K562 (cell line): ENCODE measurements around the gene RPS6KA2. TPM values are rescaled to one million over a fixed set of nuclear protein-coding genes. Genes with fewer than 3 reads are reported as not detected.

Experiments
- ATAC-seq: fragments of 200-7000 bp; cut with Tn5 transposase; 3 replicates; pipeline ENCODE4 v1.9.1; 2020; ENCODE audit warnings: moderate library complexity
- BruUV-seq: library from RNA; stranded (reverse); fragments of 400-500 nt; replicated peaks from 2 replicates; lab custom pipeline; 2021; lab: Mats Ljungman, UMichigan
- CTCF ChIA-PET: fragments of 300-600 bp; formaldehyde crosslinking; extraction: SDS; loops from one replicate; lab custom pipeline; 2021; ENCODE audit warnings: low intra/inter-chr PET ratio; lab: Yijun Ruan, JAX
- POLR2A ChIA-PET: fragments of 300-600, 350-650 bp; sonication (Branson Sonifier 250); formaldehyde crosslinking; extraction: SDS; loops from one replicate; lab custom pipeline; 2021; ENCODE audit warnings: antibody characterized with exemption, inconsistent platforms; lab: Yijun Ruan, JAX
- DNase-seq, 4 experiments: peaks; one replicate each; pipeline versions ENCODE4 v3.0.0 to v3.0.0-alpha.2; 2011 to 2018; ENCODE audit warnings: low spot score in 3 of 4, mixed read lengths in 3 of 4; ENCODE audit errors: extremely low read depth in 1 of 4
- FAIRE-seq: peaks from 2 replicates; lab custom pipeline; 2011; peaks lifted over from hg19 to GRCh38; lab: Jason Lieb, UNC
- H2AFZ ChIP-seq: 2 replicates; pipeline ENCODE4 v1.6.0; 2011; ENCODE audit warnings: low read depth, low read length, control low read depth, inconsistent platforms
- H3K27ac ChIP-seq: fragments of 200-600 bp; 3 replicates; pipeline ENCODE4 v1.8.0; 2011; ENCODE audit warnings: low read depth, mild to moderate bottlenecking, control low read depth, inconsistent platforms, low read length, moderate library complexity, mixed read lengths; ENCODE audit errors: extremely low read depth
- H3K27me3 ChIP-seq, 2 experiments: fragments of 300-600 bp in 1 of 2; 2 replicates in 1 of 2; 3 replicates in 1 of 2; pipeline versions ENCODE4 v1.6.0 to v1.8.0; 2011; ENCODE audit warnings: inconsistent platforms in 2 of 2, low read length in 2 of 2, mild to moderate bottlenecking in 1 of 2, mixed read lengths in 1 of 2, moderate library complexity in 1 of 2; ENCODE audit not compliant: control insufficient read depth in 2 of 2, insufficient read depth in 2 of 2
- H3K36me3 ChIP-seq: fragments of 300-600 bp; 3 replicates; pipeline ENCODE4 v1.8.0; 2011; ENCODE audit warnings: mild to moderate bottlenecking, low read length, inconsistent platforms; ENCODE audit not compliant: control insufficient read depth, insufficient read depth
- H3K4me1 ChIP-seq, 2 experiments: fragments of 200-600 bp in 1 of 2; replicated peaks in 1 of 2; 2 replicates in 1 of 2; 3 replicates in 1 of 2; pipeline versions ENCODE4 v1.5.1 to v1.8.0; 2011; ENCODE audit warnings: inconsistent platforms in 2 of 2, low read length in 2 of 2, mild to moderate bottlenecking in 1 of 2, mixed read lengths in 1 of 2, moderate library complexity in 1 of 2; ENCODE audit not compliant: control insufficient read depth in 2 of 2, insufficient read depth in 2 of 2
- H3K4me2 ChIP-seq: 2 replicates; pipeline ENCODE4 v1.6.1; 2011; ENCODE audit warnings: low read length, control low read depth, inconsistent platforms, mixed read lengths; ENCODE audit not compliant: insufficient read depth
- H3K4me3 ChIP-seq: fragments of 200-600 bp; sonication (generic), shearing (Covaris generic); 2 replicates; pipeline ENCODE4 v1.5.1; 2016; ENCODE audit warnings: control low read depth, inconsistent platforms
- H3K79me2 ChIP-seq: fragments of 200-600 bp; 3 replicates; pipeline ENCODE4 v1.8.0; 2011; ENCODE audit warnings: low read length, inconsistent platforms; ENCODE audit not compliant: control insufficient read depth, insufficient read depth
- H3K9ac ChIP-seq, 2 experiments: 2 replicates each; pipeline versions ENCODE4 v1.6.0 to v1.6.1; 2011; ENCODE audit warnings: low read depth in 2 of 2, low read length in 2 of 2, control low read depth in 1 of 2, inconsistent platforms in 1 of 2, mild to moderate bottlenecking in 1 of 2, mixed read lengths in 1 of 2; ENCODE audit not compliant: insufficient read depth in 1 of 2
- H3K9me1 ChIP-seq: one replicate; pipeline ENCODE4 v1.6.0; 2011; ENCODE audit warnings: inconsistent platforms, mild to moderate bottlenecking, low read length, moderate library complexity; ENCODE audit not compliant: control insufficient read depth, insufficient read depth
- H3K9me3 ChIP-seq: replicated peaks from 2 replicates; pipeline ENCODE4 v1.5.1; 2011; ENCODE audit warnings: low read depth, low read length, inconsistent platforms; ENCODE audit not compliant: control insufficient read depth, insufficient read depth
- H4K20me1 ChIP-seq: replicated peaks from 2 replicates; pipeline ENCODE4 v1.6.1; 2011; ENCODE audit warnings: low read length, inconsistent platforms, mixed read lengths; ENCODE audit not compliant: control insufficient read depth, insufficient read depth
- BHLHE40 ChIP-seq: IDR thresholded peaks from 2 replicates; pipeline ENCODE4 v1.6.1; 2011; ENCODE audit warnings: low read length, improper control_type of control experiment
- CHD1 ChIP-seq: fragments of 200-600 bp; sonication (generic); IDR thresholded peaks from one replicate; pipeline ENCODE4 v1.6.1; 2012; ENCODE audit warnings: mild to moderate bottlenecking, moderate library complexity, low read length, inconsistent platforms
- FOS ChIP-seq: IDR thresholded peaks from 3 replicates; pipeline ENCODE4 v1.6.1; 2011; ENCODE audit not compliant: insufficient read length; ENCODE audit errors: extremely low read depth
- FOXA3 ChIP-seq, 2 experiments: fragments of 450-650 bp in 1 of 2; sonication (generic) in 1 of 2; formaldehyde crosslinking; IDR thresholded peaks in 1 of 2; conservative IDR thresholded peaks in 1 of 2; 2 replicates each; pipeline versions ENCODE4 v1.4.0 to v1.8.0; 2020 to 2022; ENCODE audit warnings: mild to moderate bottlenecking in 2 of 2, missing genetic modification reagents in 1 of 2
- GATA2 ChIP-seq: sonication (generic); formaldehyde crosslinking; IDR thresholded peaks from 2 replicates; pipeline ENCODE4 v1.4.0; 2020; ENCODE audit warnings: mild to moderate bottlenecking, missing genetic modification reagents
- HSF4 ChIP-seq: fragments of 250-450 bp; sonication (Bioruptor Pico); IDR thresholded peaks from 2 replicates; pipeline ENCODE4 v2.1.2; 2022; ENCODE audit warnings: mild to moderate bottlenecking, moderate library complexity, borderline replicate concordance
- NFATC3 ChIP-seq: fragments of 450-650 bp; IDR thresholded peaks from 2 replicates; pipeline ENCODE4 v1.6.1; 2017; ENCODE audit warnings: mild to moderate bottlenecking
- RBM15 ChIP-seq: fragments of 200-400 bp; formaldehyde crosslinking; IDR thresholded peaks from 2 replicates; pipeline ENCODE4 v1.6.1; 2018; ENCODE audit warnings: mild to moderate bottlenecking, low read length, moderate library complexity; ENCODE audit not compliant: insufficient read depth
- RCOR1 ChIP-seq, 2 experiments: IDR thresholded peaks; 2 replicates each; pipeline ENCODE4 v1.6.1; 2012; ENCODE audit warnings: low read depth in 2 of 2, low read length in 2 of 2, borderline replicate concordance in 1 of 2, improper control_type of control experiment in 1 of 2
- SMAD2 ChIP-seq: fragments of 150-350 bp; IDR thresholded peaks from 2 replicates; pipeline ENCODE4 v1.6.1; 2014; ENCODE audit warnings: low read depth, mild to moderate bottlenecking, low read length
- SMARCB1 ChIP-seq: IDR thresholded peaks from 2 replicates; pipeline ENCODE4 v1.6.1; 2011; ENCODE audit warnings: improper control_type of control experiment, low read depth; ENCODE audit not compliant: insufficient read length
- SMARCE1 ChIP-seq: fragments of 450-650 bp; IDR thresholded peaks from 2 replicates; pipeline ENCODE4 v1.7.1; 2016; ENCODE audit warnings: mild to moderate bottlenecking
- SOX6 ChIP-seq: fragments of 450-650 bp; IDR thresholded peaks from 2 replicates; pipeline ENCODE4 v1.6.1; 2014; ENCODE audit warnings: mild to moderate bottlenecking
- SUPT5H ChIP-seq: fragments of 450-650 bp; IDR thresholded peaks from 2 replicates; pipeline ENCODE4 v1.6.1; 2016
- TCF7L2 ChIP-seq: fragments of 150-350 bp; IDR thresholded peaks from 2 replicates; pipeline ENCODE4 v1.6.1; 2016; ENCODE audit warnings: low read depth, mild to moderate bottlenecking, low read length, moderate library complexity
- THRB ChIP-seq: fragments of 450-650 bp; formaldehyde crosslinking; conservative IDR thresholded peaks from 2 replicates; pipeline ENCODE4 v1.4.0; 2022; ENCODE audit warnings: mild to moderate bottlenecking, missing genetic modification characterization
- TSC22D4 ChIP-seq: fragments of 450-650 bp; IDR thresholded peaks from 2 replicates; pipeline ENCODE4 v1.6.1; 2016; ENCODE audit warnings: missing genetic modification characterization, missing biosample characterization, control low read depth
- U2AF1 ChIP-seq: fragments of 200-400 bp; formaldehyde crosslinking; optimal IDR thresholded peaks from 2 replicates; pipeline ENCODE3; 2017; ENCODE audit warnings: mild to moderate bottlenecking, low read depth, low read length, moderate library complexity
- ZNF41 ChIP-seq: fragments of 250-450 bp; sonication (Bioruptor Pico); conservative IDR thresholded peaks from 2 replicates; pipeline ENCODE4 v1.4.0; 2020; ENCODE audit warnings: mild to moderate bottlenecking
- ZZZ3 ChIP-seq: fragments of 450-650 bp; IDR thresholded peaks from 2 replicates; pipeline ENCODE4 v1.6.1; 2016; ENCODE audit warnings: antibody characterized with exemption, mild to moderate bottlenecking, moderate library complexity
- WGBS: fragments of 100-300 bp; shearing (Covaris generic); methylation state at CpG from one replicate; pipeline ENCODE4 v1.1.6; 2016; ENCODE audit warnings: low coverage, mixed read lengths; ENCODE audit not compliant: insufficient coverage; ENCODE audit errors: missing lambda C conversion rate; 5-methylcytosine and 5-hydroxymethylcytosine counted together
- in situ Hi-C: fragments of 300-500 bp; cut with MboI; formaldehyde crosslinking; loops from 4 replicates; pipeline ENCODE4 v1.15.0; 2018; ENCODE audit warnings: inconsistent platforms, mixed read lengths
- intact Hi-C: fragments of 100-400 bp; cut with micrococcal nuclease; formaldehyde crosslinking; loops from 2 replicates; pipeline ENCODE4 v1.14.2; 2022
- polyA plus RNA-seq, 8 experiments: library from polyadenylated mRNA; depleted of rRNA in 4 of 8; stranded (reverse) in 5 of 8; unstranded in 3 of 8; fragments of >200 nt; fragmentation: Nextera tagmentation in 2 of 8; fragmentation: Illumina TruSeq in 1 of 8; extraction: Ambion mirVana in 2 of 8; extraction: Trizol in 1 of 8; gene quantifications; 2 replicates each; pipeline versions ENCODE4 v1.2.1 to v1.2.3, GENCODE V29; 2011 to 2014; ENCODE audit warnings: inconsistent platforms in 1 of 8, missing spikeins in 1 of 8
- total RNA-seq, 7 experiments: library from RNA; depleted of rRNA in 6 of 7; stranded (reverse); fragments of >200 nt in 6 of 7; fragmentation: Illumina TruSeq in 2 of 7; extraction: Trizol in 2 of 7; gene quantifications; 2 replicates each; pipeline versions ENCODE4 v1.2.1 to v1.2.3, GENCODE V29; 2011 to 2021; ENCODE audit warnings: low replicate concordance in 1 of 7
- TF ChIP-seq, protein P1 (sequence below): fragments of 450-650 bp; formaldehyde crosslinking; IDR thresholded peaks from 2 replicates; pipeline ENCODE4 v1.4.0; 2020; ENCODE audit warnings: mild to moderate bottlenecking, mixed read lengths

RPS6KA2 gene
- total and polyA plus RNA-seq, 9 of the 15 experiments (the other 6 are each of a cell fraction or from before 2014, with no cell fraction given) = 0.29 to 1.00 (median 0.53) TPM

DNA sequence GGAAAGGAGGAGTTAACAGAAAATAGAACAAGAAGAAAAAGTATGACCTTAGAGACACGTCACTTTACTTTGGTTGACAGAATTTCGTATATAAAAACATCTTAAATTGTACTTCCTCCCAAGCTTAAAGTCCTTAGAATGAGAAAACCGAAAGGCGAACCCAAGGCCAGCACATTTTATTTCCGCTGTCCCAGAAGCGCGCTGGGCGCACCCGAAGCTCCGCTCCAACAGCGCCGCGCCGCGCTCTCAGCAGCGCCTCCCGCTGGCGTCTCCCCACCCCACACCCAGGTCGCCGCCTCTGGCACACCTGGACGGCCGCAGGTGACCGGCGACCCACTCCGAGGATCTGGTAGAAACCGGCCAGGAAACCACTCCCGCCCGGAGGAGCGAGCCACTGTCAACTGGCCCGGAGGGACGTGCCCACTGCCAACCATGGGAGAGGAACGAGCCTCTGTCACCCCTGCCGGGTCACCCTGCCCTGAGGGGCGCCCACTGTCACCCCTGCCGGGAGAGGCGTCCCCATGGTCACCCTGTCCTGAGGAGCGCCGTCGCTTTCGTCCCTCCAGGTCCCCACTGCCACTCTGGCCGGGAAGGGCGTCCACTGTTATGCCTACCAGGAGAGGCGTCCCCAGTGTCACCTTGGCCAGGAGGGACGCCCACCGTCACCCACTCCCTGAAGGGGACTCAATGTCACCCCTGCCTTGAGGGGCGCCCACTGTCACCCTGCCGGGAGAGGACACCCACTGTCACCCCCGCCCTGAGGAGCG, 245.1 kb downstream of the RPS6KA2 start:
- BruUV-seq = no TSS peak
- peak overlapping the region; percentile 93 for H3K4me2 ChIP-seq
- TF ChIP-seq TSC22D4 (tag) = no peak
- TF ChIP-seq SMARCE1 = peak; percentile 31; the same call in 1 of the 2 replicates
- TF ChIP-seq CHD1 = no peak
- TF ChIP-seq GATA2 = no peak
- TF ChIP-seq SMAD2 = no peak
- no peak for TF ChIP-seq FOS
- TF ChIP-seq SUPT5H = no peak
- peak; percentile 66 for TF ChIP-seq BHLHE40
- TF ChIP-seq, protein P1, sequence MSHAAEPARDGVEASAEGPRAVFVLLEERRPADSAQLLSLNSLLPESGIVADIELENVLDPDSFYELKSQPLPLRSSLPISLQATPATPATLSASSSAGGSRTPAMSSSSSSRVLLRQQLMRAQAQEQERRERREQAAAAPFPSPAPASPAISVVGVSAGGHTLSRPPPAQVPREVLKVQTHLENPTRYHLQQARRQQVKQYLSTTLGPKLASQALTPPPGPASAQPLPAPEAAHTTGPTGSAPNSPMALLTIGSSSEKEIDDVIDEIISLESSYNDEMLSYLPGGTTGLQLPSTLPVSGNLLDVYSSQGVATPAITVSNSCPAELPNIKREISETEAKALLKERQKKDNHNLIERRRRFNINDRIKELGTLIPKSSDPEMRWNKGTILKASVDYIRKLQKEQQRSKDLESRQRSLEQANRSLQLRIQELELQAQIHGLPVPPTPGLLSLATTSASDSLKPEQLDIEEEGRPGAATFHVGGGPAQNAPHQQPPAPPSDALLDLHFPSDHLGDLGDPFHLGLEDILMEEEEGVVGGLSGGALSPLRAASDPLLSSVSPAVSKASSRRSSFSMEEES (CRISPR knock-in tag) = no peak
- no peak for TF ChIP-seq FOXA3 (CRISPR knock-in tag; conservative IDR thresholded peaks at IDR 0.05 in 1 of 2, IDR thresholded peaks at IDR 0.05 in 1 of 2)
- no peak for TF ChIP-seq SMARCB1
- no peak for TF ChIP-seq U2AF1
- no peak for TF ChIP-seq RBM15
- no peak for TF ChIP-seq TCF7L2
- TF ChIP-seq SOX6 = peak; percentile 71
- TF ChIP-seq RCOR1 (IDR thresholded peaks at IDR 0.05; ENCODE audit: borderline replicate concordance in 1 of 2, low read depth in 2 of 2, low read length in 2 of 2) = peak in 1 of 2 experiments; percentile 61; a peak in 1 of 4 replicates
- TF ChIP-seq ZZZ3 = no peak
- TF ChIP-seq HSF4 (CRISPR knock-in tag) = no peak
- no peak for TF ChIP-seq THRB
- TF ChIP-seq NFATC3 = no peak
- no peak for TF ChIP-seq ZNF41

More for the DNA sequence above, 245.1 kb downstream of the RPS6KA2 start:
- CTCF ChIA-PET = interaction anchor here (0.6 to 1.5 kb wide), 4 partner anchors 52 to 499 kb away, joined by 3 to 9 read pairs (median 3); no protein-coding TSS in a partner anchor
- DNase-seq = peak; percentile 63 to 90 (median 72)
- Histone ChIP-seq H3K4me3 (peak overlapping the region; percentile 96), H3K36me3 (peaks cover 4% of the 10 kb centered on the region; the same call in 1 of the 3 replicates), H3K9me1 (no peaks in the 10 kb centered on the region), H3K79me2 (peaks cover 60% of the 10 kb centered on the region), H3K27ac (peak overlapping the region; percentile 59), H4K20me1 (no peaks in the 10 kb centered on the region), H3K9ac (peak overlapping the region; percentile 77 to 97), H3K4me1 (peaks cover 3 to 20% of the 10 kb centered on the region in 2 experiments; a peak in 2 of 5 replicates), H3K9me3 (no peaks in the 10 kb centered on the region), H3K27me3 (no peaks in the 10 kb centered on the region), H2AFZ (peak overlapping the region; percentile 81)
- in situ Hi-C loops = no loop called here
- WGBS = under 1% methylated on average over 49 of the region's 49 CpGs
- ATAC-seq = peak; percentile 82
- FAIRE-seq = no peak
- intact Hi-C loops = loop anchor here (2.0 to 5.0 kb wide), 3 partner anchors 39 to 105 kb away; partner anchors contain the start of gene SFT2D1
- POLR2A ChIA-PET = interaction anchor here (0.8 to 1.5 kb wide), 7 partner anchors 11 to 101 kb away, joined by 3 to 6 read pairs (median 4); no protein-coding TSS in a partner anchor
